GM23338 (cell line): ENCODE results near the gene STXBP2. TPM values are rescaled to one million over a fixed set of nuclear protein-coding genes. Genes with fewer than 3 reads are reported as not detected.

Experiments used
- ATAC-seq: fragments of 200-7000 bp; cut with Tn5 transposase; 3 replicates; pipeline ENCODE4 v1.9.1; 2020
- DNase-seq: peaks from one replicate; pipeline ENCODE4 v3.0.0-alpha.2; 2015; ENCODE audit warnings: low spot score
- H2AFZ ChIP-seq: fragments of 200-600 bp; sonication (generic); 2 replicates; pipeline ENCODE4 v1.8.0; 2016; ENCODE audit warnings: antibody characterized with exemption, mild to moderate bottlenecking, moderate library complexity
- H3F3A ChIP-seq: fragments of 200-600 bp; sonication (generic); replicated peaks from 2 replicates; pipeline ENCODE4 v1.8.0; 2017; ENCODE audit warnings: antibody characterized with exemption, mixed run types, low read depth
- H3K27ac ChIP-seq: fragments of 200-600 bp; sonication (generic); 2 replicates; pipeline ENCODE4 v1.6.1; 2016; ENCODE audit warnings: low read depth
- H3K27me3 ChIP-seq: fragments of 200-600 bp; sonication (generic); 2 replicates; pipeline ENCODE4 v1.8.0; 2016; ENCODE audit warnings: mild to moderate bottlenecking, mixed run types, moderate library complexity; ENCODE audit not compliant: insufficient read depth
- H3K36me3 ChIP-seq: fragments of 200-600 bp; sonication (generic); 2 replicates; pipeline ENCODE4 v1.8.0; 2016; ENCODE audit warnings: mild to moderate bottlenecking; ENCODE audit not compliant: insufficient read depth
- H3K4me1 ChIP-seq: fragments of 200-600 bp; sonication (generic); 2 replicates; pipeline ENCODE4 v1.8.0; 2016; ENCODE audit warnings: mild to moderate bottlenecking, moderate library complexity; ENCODE audit not compliant: insufficient read depth
- H3K4me2 ChIP-seq: fragments of 200-600 bp; sonication (generic); 2 replicates; pipeline ENCODE4 v1.7.1; 2017; ENCODE audit warnings: mixed run types
- H3K4me3 ChIP-seq: fragments of 200-600 bp; sonication (generic); 2 replicates; pipeline ENCODE4 v1.6.1; 2016; ENCODE audit warnings: mixed run types
- H3K79me2 ChIP-seq: fragments of 200-600 bp; sonication (generic); replicated peaks from 2 replicates; pipeline ENCODE4 v1.8.0; 2017; ENCODE audit warnings: mild to moderate bottlenecking; ENCODE audit not compliant: insufficient read depth
- H3K9me2 ChIP-seq: fragments of 200-600 bp; sonication (generic); 2 replicates; pipeline ENCODE4 v1.8.0; 2017; ENCODE audit not compliant: insufficient read depth
- H4K20me1 ChIP-seq: fragments of 200-600 bp; sonication (generic); replicated peaks from 2 replicates; pipeline ENCODE4 v1.8.0; 2017; ENCODE audit warnings: mild to moderate bottlenecking; ENCODE audit not compliant: insufficient read depth
- H3K27ac Mint-ChIP-seq: 2 replicates; pipeline ENCODE4 v1.8.0; 2020; ENCODE audit warnings: inconsistent platforms, mild to moderate bottlenecking, moderate library complexity, mixed read lengths
- H3K27me3 Mint-ChIP-seq: 3 replicates; pipeline ENCODE4 v1.8.0; 2022; ENCODE audit warnings: low read depth, mild to moderate bottlenecking, moderate library complexity, mixed read lengths, inconsistent platforms; ENCODE audit not compliant: insufficient read depth, poor library complexity
- H3K36me3 Mint-ChIP-seq: 3 replicates; pipeline ENCODE4 v1.8.0; 2021; ENCODE audit warnings: low read depth, mild to moderate bottlenecking, inconsistent platforms, moderate library complexity, mixed read lengths
- H3K4me1 Mint-ChIP-seq: 3 replicates; pipeline ENCODE4 v1.8.0; 2020; ENCODE audit warnings: mild to moderate bottlenecking, inconsistent platforms, mixed read lengths
- H3K4me3 Mint-ChIP-seq: 3 replicates; pipeline ENCODE4 v1.8.0; 2021; ENCODE audit warnings: moderate library complexity, mild to moderate bottlenecking, inconsistent platforms, mixed read lengths
- H3K9me3 Mint-ChIP-seq: 3 replicates; pipeline ENCODE4 v1.8.0; 2020; ENCODE audit warnings: moderate library complexity, mild to moderate bottlenecking, inconsistent platforms, mixed read lengths
- EZH2 ChIP-seq: fragments of 200-600 bp; sonication (generic); IDR thresholded peaks from one replicate; pipeline ENCODE4 v1.8.0; 2017; ENCODE audit warnings: antibody characterized with exemption, mild to moderate bottlenecking, low read depth; ENCODE audit not compliant: unreplicated experiment
- EZH2phosphoT487 ChIP-seq: fragments of 200-600 bp; sonication (generic); IDR thresholded peaks from one replicate; pipeline ENCODE4 v1.8.1; 2018; ENCODE audit warnings: antibody characterized with exemption; ENCODE audit not compliant: unreplicated experiment
- POLR2AphosphoS5 ChIP-seq: IDR thresholded peaks from 2 replicates; pipeline ENCODE4 v1.6.1; 2016; ENCODE audit warnings: antibody characterized with exemption, low read depth
- ZNF331 ChIP-seq: fragments of 250-450 bp; sonication (Bioruptor Pico); IDR thresholded peaks from 2 replicates; pipeline ENCODE4 v1.5.0; 2020; ENCODE audit warnings: low read depth, mild to moderate bottlenecking, moderate library complexity
- polyA plus RNA-seq: library from polyadenylated mRNA; unstranded; fragments of >200 nt; fragmentation: Nextera tagmentation; extraction: Ambion mirVana; gene quantifications from 2 replicates; pipeline ENCODE4 v1.2.1, GENCODE V29; 2016
- total RNA-seq: library from RNA; depleted of rRNA; stranded (reverse); fragments of >200 nt; shearing (Covaris generic); gene quantifications from 2 replicates; pipeline ENCODE4 v1.2.3, GENCODE V29; 2014
- TF ChIP-seq, protein P1 (sequence below): fragments of 250-450 bp; sonication (Bioruptor Pico); IDR thresholded peaks from 2 replicates; pipeline ENCODE4 v1.5.0; 2020; ENCODE audit warnings: mild to moderate bottlenecking, moderate library complexity
- TF ChIP-seq, protein P2 (sequence below): IDR thresholded peaks from 2 replicates; pipeline ENCODE4 v1.6.1; 2016; ENCODE audit warnings: antibody characterized with exemption
- TF ChIP-seq, protein P3 (sequence below), 2 experiments: fragments of 200-600 bp in 1 of 2; sonication (generic) in 1 of 2; conservative IDR thresholded peaks; 2 replicates each; pipeline versions ENCODE4 v1.5.1 to v1.6.1; 2016 to 2017; ENCODE audit warnings: antibody characterized with exemption in 2 of 2, low read depth in 2 of 2, mild to moderate bottlenecking in 2 of 2, moderate library complexity in 1 of 2
- TF ChIP-seq, protein P4 (sequence below): IDR thresholded peaks from one replicate; pipeline ENCODE4 v1.6.1; 2018; ENCODE audit warnings: antibody characterized with exemption; ENCODE audit not compliant: unreplicated experiment

The STXBP2 gene
- total and polyA plus RNA-seq, 2 experiments from 2014 or later = 42.6 to 55.8 TPM

DNA sequence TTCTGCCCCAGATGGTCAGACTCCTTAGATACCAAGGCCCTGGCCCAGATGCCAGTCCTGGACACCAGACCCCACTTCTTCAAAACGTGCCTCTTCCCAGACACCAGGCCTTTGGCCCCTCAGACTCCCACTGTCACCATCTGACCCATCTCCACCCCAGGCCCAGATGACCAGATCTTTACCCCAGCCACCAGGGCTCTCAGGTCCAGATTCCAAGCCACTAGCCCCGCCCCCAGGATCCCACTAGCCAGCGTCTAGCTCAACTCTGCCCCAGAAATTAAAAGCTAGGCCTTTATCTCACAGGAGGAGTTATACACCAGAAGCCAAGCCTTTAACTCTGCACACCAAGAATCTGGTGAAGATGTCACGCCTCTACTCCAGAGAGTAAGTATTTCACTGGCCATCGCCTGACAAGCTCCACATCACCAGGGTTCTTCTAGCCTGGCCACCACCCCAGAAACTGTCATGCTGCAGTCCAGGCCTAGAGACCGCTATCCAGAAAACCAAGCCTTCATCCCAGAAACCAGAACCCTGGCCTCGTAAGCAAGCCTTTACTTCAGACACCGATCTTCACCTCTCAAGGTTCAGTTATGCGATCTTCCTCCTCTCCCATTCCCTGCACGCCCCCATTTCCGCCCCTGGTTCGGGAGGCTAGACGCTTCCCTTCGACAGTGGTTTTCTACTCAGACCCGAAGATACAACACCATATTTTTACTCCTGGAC, 8.2 kb upstream of the STXBP2 start:
- H3K27ac Mint-ChIP-seq = peak overlapping the region; percentile 92
- no peak for TF ChIP-seq ZNF331 (CRISPR knock-in tag)
- TF ChIP-seq EZH2phosphoT487 = no peak
- TF ChIP-seq, protein P1, sequence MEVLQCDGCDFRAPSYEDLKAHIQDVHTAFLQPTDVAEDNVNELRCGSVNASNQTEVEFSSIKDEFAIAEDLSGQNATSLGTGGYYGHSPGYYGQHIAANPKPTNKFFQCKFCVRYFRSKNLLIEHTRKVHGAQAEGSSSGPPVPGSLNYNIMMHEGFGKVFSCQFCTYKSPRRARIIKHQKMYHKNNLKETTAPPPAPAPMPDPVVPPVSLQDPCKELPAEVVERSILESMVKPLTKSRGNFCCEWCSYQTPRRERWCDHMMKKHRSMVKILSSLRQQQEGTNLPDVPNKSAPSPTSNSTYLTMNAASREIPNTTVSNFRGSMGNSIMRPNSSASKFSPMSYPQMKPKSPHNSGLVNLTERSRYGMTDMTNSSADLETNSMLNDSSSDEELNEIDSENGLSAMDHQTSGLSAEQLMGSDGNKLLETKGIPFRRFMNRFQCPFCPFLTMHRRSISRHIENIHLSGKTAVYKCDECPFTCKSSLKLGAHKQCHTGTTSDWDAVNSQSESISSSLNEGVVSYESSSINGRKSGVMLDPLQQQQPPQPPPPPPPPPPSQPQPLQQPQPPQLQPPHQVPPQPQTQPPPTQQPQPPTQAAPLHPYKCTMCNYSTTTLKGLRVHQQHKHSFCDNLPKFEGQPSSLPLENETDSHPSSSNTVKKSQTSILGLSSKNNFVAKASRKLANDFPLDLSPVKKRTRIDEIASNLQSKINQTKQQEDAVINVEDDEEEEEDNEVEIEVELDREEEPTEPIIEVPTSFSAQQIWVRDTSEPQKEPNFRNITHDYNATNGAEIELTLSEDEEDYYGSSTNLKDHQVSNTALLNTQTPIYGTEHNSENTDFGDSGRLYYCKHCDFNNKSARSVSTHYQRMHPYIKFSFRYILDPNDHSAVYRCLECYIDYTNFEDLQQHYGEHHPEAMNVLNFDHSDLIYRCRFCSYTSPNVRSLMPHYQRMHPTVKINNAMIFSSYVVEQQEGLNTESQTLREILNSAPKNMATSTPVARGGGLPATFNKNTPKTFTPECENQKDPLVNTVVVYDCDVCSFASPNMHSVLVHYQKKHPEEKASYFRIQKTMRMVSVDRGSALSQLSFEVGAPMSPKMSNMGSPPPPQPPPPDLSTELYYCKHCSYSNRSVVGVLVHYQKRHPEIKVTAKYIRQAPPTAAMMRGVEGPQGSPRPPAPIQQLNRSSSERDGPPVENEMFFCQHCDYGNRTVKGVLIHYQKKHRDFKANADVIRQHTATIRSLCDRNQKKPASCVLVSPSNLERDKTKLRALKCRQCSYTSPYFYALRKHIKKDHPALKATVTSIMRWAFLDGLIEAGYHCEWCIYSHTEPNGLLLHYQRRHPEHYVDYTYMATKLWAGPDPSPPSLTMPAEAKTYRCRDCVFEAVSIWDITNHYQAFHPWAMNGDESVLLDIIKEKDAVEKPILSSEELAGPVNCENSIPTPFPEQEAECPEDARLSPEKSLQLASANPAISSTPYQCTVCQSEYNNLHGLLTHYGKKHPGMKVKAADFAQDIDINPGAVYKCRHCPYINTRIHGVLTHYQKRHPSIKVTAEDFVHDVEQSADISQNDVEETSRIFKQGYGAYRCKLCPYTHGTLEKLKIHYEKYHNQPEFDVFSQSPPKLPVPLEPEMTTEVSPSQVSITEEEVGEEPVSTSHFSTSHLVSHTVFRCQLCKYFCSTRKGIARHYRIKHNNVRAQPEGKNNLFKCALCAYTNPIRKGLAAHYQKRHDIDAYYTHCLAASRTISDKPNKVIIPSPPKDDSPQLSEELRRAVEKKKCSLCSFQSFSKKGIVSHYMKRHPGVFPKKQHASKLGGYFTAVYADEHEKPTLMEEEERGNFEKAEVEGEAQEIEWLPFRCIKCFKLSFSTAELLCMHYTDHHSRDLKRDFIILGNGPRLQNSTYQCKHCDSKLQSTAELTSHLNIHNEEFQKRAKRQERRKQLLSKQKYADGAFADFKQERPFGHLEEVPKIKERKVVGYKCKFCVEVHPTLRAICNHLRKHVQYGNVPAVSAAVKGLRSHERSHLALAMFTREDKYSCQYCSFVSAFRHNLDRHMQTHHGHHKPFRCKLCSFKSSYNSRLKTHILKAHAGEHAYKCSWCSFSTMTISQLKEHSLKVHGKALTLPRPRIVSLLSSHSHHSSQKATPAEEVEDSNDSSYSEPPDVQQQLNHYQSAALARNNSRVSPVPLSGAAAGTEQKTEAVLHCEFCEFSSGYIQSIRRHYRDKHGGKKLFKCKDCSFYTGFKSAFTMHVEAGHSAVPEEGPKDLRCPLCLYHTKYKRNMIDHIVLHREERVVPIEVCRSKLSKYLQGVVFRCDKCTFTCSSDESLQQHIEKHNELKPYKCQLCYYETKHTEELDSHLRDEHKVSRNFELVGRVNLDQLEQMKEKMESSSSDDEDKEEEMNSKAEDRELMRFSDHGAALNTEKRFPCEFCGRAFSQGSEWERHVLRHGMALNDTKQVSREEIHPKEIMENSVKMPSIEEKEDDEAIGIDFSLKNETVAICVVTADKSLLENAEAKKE (CRISPR knock-in tag) = no peak
- TF ChIP-seq, protein P2, sequence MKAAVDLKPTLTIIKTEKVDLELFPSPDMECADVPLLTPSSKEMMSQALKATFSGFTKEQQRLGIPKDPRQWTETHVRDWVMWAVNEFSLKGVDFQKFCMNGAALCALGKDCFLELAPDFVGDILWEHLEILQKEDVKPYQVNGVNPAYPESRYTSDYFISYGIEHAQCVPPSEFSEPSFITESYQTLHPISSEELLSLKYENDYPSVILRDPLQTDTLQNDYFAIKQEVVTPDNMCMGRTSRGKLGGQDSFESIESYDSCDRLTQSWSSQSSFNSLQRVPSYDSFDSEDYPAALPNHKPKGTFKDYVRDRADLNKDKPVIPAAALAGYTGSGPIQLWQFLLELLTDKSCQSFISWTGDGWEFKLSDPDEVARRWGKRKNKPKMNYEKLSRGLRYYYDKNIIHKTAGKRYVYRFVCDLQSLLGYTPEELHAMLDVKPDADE = no peak
- TF ChIP-seq, protein P3, sequence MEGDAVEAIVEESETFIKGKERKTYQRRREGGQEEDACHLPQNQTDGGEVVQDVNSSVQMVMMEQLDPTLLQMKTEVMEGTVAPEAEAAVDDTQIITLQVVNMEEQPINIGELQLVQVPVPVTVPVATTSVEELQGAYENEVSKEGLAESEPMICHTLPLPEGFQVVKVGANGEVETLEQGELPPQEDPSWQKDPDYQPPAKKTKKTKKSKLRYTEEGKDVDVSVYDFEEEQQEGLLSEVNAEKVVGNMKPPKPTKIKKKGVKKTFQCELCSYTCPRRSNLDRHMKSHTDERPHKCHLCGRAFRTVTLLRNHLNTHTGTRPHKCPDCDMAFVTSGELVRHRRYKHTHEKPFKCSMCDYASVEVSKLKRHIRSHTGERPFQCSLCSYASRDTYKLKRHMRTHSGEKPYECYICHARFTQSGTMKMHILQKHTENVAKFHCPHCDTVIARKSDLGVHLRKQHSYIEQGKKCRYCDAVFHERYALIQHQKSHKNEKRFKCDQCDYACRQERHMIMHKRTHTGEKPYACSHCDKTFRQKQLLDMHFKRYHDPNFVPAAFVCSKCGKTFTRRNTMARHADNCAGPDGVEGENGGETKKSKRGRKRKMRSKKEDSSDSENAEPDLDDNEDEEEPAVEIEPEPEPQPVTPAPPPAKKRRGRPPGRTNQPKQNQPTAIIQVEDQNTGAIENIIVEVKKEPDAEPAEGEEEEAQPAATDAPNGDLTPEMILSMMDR (conservative IDR thresholded peaks at IDR 0.05; ENCODE audit: low read depth in 2 of 2) = no peak
- no peak for TF ChIP-seq EZH2
- no peak for TF ChIP-seq POLR2AphosphoS5
- TF ChIP-seq, protein P4, sequence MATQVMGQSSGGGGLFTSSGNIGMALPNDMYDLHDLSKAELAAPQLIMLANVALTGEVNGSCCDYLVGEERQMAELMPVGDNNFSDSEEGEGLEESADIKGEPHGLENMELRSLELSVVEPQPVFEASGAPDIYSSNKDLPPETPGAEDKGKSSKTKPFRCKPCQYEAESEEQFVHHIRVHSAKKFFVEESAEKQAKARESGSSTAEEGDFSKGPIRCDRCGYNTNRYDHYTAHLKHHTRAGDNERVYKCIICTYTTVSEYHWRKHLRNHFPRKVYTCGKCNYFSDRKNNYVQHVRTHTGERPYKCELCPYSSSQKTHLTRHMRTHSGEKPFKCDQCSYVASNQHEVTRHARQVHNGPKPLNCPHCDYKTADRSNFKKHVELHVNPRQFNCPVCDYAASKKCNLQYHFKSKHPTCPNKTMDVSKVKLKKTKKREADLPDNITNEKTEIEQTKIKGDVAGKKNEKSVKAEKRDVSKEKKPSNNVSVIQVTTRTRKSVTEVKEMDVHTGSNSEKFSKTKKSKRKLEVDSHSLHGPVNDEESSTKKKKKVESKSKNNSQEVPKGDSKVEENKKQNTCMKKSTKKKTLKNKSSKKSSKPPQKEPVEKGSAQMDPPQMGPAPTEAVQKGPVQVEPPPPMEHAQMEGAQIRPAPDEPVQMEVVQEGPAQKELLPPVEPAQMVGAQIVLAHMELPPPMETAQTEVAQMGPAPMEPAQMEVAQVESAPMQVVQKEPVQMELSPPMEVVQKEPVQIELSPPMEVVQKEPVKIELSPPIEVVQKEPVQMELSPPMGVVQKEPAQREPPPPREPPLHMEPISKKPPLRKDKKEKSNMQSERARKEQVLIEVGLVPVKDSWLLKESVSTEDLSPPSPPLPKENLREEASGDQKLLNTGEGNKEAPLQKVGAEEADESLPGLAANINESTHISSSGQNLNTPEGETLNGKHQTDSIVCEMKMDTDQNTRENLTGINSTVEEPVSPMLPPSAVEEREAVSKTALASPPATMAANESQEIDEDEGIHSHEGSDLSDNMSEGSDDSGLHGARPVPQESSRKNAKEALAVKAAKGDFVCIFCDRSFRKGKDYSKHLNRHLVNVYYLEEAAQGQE = no peak
- H3K36me3 Mint-ChIP-seq = peaks cover 8% of the 10 kb centered on the region; the same call in 2 of the 3 replicates
- H4K20me1 ChIP-seq = peaks cover 8% of the 10 kb centered on the region
- no peaks in the 10 kb centered on the region for H3K36me3 ChIP-seq
- DNase-seq (peak; percentile 33), ATAC-seq (no peak)
- peak overlapping the region; percentile 89 for H3K4me3 ChIP-seq
- H3K4me2 ChIP-seq = peak overlapping the region; percentile 88
- H2AFZ ChIP-seq = peak overlapping the region; percentile 23; the same call in 1 of the 2 replicates
- H3K4me3 Mint-ChIP-seq = peak overlapping the region; percentile 97
- H3K4me1 Mint-ChIP-seq = peaks cover 16% of the 10 kb centered on the region
- H3K27me3 Mint-ChIP-seq = peaks cover 13% of the 10 kb centered on the region
- 0 out of 2 replicates have a peak overlapping the region, but pooled peaks have one; percentile 40 for H3K27ac ChIP-seq
- no peaks in the 10 kb centered on the region for H3K9me2 ChIP-seq
- no peaks in the 10 kb centered on the region for H3F3A ChIP-seq
- no peaks in the 10 kb centered on the region for H3K27me3 ChIP-seq
- H3K9me3 Mint-ChIP-seq = no peaks in the 10 kb centered on the region; the same call in 2 of the 3 replicates
- H3K79me2 ChIP-seq = peaks cover 43% of the 10 kb centered on the region
- H3K4me1 ChIP-seq = peaks cover 14% of the 10 kb centered on the region; the same call in 1 of the 2 replicates
